ENCODE measurements around the gene MRPL20. TPM values are rescaled to one million over a fixed set of nuclear protein-coding genes. Genes with fewer than 3 reads are reported as not detected.

Gene MRPL20
- total and polyA plus RNA-seq, 2 donors (not counting 3 experiments of a cell fraction or from before 2014, with no cell fraction given) = 134 to 152 TPM

GRCh38 chr1:1421147-1421906 lies 14.2 kb upstream of the MRPL20 start, which contains the start of gene ANKRD65:
TSS of gene ANKRD65 (minus strand) at chr1:1421276. CDS start at chr1:1421005, 271 bp downstream.
- no peak within 1 kb of the TSS for H3K4me2 ChIP-seq (ENCODE audit: insufficient read depth, low read length)
- H4K20me1 ChIP-seq (replicated peaks; ENCODE audit: control insufficient read depth, extremely low read depth, insufficient read depth, low read length) = no peaks in the 10 kb centered on the region
- DNase-seq (ENCODE audit: low read depth, low spot score) (no peak), FAIRE-seq (no peak)
- H3K27ac ChIP-seq (ENCODE audit: insufficient read depth, low read depth, low read length) = no peak within 1 kb of the TSS
- H2AFZ ChIP-seq (ENCODE audit: low read depth, low read length) = peak within 1 kb of the TSS; percentile 44
- no TSS peak for BruUV-seq (replicated peaks)
- no peaks in the 10 kb centered on the region for H3K79me2 ChIP-seq (ENCODE audit: control insufficient read depth, insufficient read depth, low read length)
- ChIA-PET CTCF (interaction anchor here (0.6 to 2.2 kb wide), 4 partner anchors 9 to 21 kb away, joined by 3 to 11 read pairs (median 4); no protein-coding TSS in a partner anchor), POLR2A (no interaction called here)
- TF ChIP-seq MAX (IDR thresholded peaks at IDR 0.05; ENCODE audit: insufficient read depth, insufficient read length) = no peak
- no peak for TF ChIP-seq POLR2AphosphoS5 (IDR thresholded peaks at IDR 0.05; ENCODE audit: insufficient read depth, low read depth, low read length)
- no peak for TF ChIP-seq CTCF (IDR thresholded peaks at IDR 0.05; ENCODE audit: extremely low read depth in 1 of 2, insufficient read depth in 1 of 2, low read depth in 1 of 2, low read length in 2 of 2)
- TF ChIP-seq GATA2 (IDR thresholded peaks at IDR 0.05; ENCODE audit: insufficient read depth, insufficient read length, low read depth, low read length) = no peak
- TF ChIP-seq MYC (IDR thresholded peaks at IDR 0.05; ENCODE audit: low read depth, low read length) = no peak
- no peak for TF ChIP-seq JUN (IDR thresholded peaks at IDR 0.05; ENCODE audit: borderline replicate concordance, insufficient read depth, insufficient read length, low read depth)
- no peak for TF ChIP-seq POLR2A (IDR thresholded peaks at IDR 0.05; ENCODE audit: low read depth, low read length)
- TF ChIP-seq EZH2 (IDR thresholded peaks at IDR 0.05; ENCODE audit: borderline replicate concordance, low read depth, low read length, severe bottlenecking) = no peak
- TF ChIP-seq FOS (IDR thresholded peaks at IDR 0.05; ENCODE audit: borderline replicate concordance, insufficient read depth, low read length) = no peak
- no peaks in the 10 kb centered on the region for H3K9me3 ChIP-seq (replicated peaks; ENCODE audit: control insufficient read depth, insufficient read depth, low read length)
- no peak within 1 kb of the TSS for H3K4me3 ChIP-seq (replicated peaks in 1 of 3; ENCODE audit: insufficient read depth in 1 of 3, low read depth in 1 of 3, low read length in 3 of 3)
- H3K36me3 ChIP-seq (ENCODE audit: control insufficient read depth in 2 of 2, extremely low read depth in 1 of 2, insufficient read depth in 2 of 2, low read length in 2 of 2) = no peaks in the 10 kb centered on the region
- intact Hi-C loops (cut with micrococcal nuclease) = no loop called here
- dilution Hi-C loops (cut with MboI; ENCODE audit: extremely low pct_ligation_motif_present, low sequenced_read_pairs) = no loop called here
- no peaks in the 10 kb centered on the region for H3K27me3 ChIP-seq (ENCODE audit: control insufficient read depth in 2 of 2, insufficient read depth in 2 of 2, low read length in 2 of 2)
- H3K9ac ChIP-seq (replicated peaks; ENCODE audit: extremely low read depth, insufficient read depth, low read length) = no peak within 1 kb of the TSS
- peaks cover 3% of the 10 kb centered on the region for H3K4me1 ChIP-seq (ENCODE audit: control insufficient read depth, extremely low read depth, insufficient read depth, low read length)
- H3K9me1 ChIP-seq (replicated peaks; ENCODE audit: control insufficient read depth, extremely low read depth, insufficient read depth, low read length) = no peaks in the 10 kb centered on the region
